ENCODE measurements around the gene MACROD2.

The MACROD2 gene

GRCh38 chr20:15199698-15200097, 1204.4 kb downstream of the MACROD2 start:
- H4K20me1 ChIP-seq (ENCODE audit: low read depth, low read length) = no peaks in the 10 kb centered on the region
- H3K9me2 ChIP-seq (replicated peaks; ENCODE audit: insufficient read depth, low read length) = no peaks in the 10 kb centered on the region
- H3K9me3 ChIP-seq (ENCODE audit: insufficient read depth, low read length) = no peaks in the 10 kb centered on the region
- no peak overlapping the region for H3K4me3 ChIP-seq (ENCODE audit: insufficient read depth, low read length, poor library complexity, severe bottlenecking)
- H2AFZ ChIP-seq (ENCODE audit: low read depth, low read length, severe bottlenecking) = no peak overlapping the region
- no peaks in the 10 kb centered on the region for H3K79me2 ChIP-seq (ENCODE audit: insufficient read depth, low read length)
- TF ChIP-seq CTCF (IDR thresholded peaks at IDR 0.05; ENCODE audit: insufficient read depth, low read length, poor library complexity, severe bottlenecking) = no peak
- no peak for TF ChIP-seq EZH2phosphoT487 (conservative IDR thresholded peaks at IDR 0.05; ENCODE audit: low read length)
- no peak overlapping the region for H3K27ac ChIP-seq (ENCODE audit: low read depth, low read length)
- no peak overlapping the region for H3K4me2 ChIP-seq (ENCODE audit: low read depth, low read length, poor library complexity, severe bottlenecking)
- no peak overlapping the region for H3K9ac ChIP-seq (ENCODE audit: low read length)
- no peaks in the 10 kb centered on the region for H3F3A ChIP-seq (ENCODE audit: insufficient read depth)
- no peaks in the 10 kb centered on the region for H3K36me3 ChIP-seq (ENCODE audit: low read length)
- no peaks in the 10 kb centered on the region for H3K27me3 ChIP-seq (ENCODE audit: low read length)

GRCh38 chr20:15200147-15200565, 1204.8 kb downstream of the MACROD2 start:
- Histone ChIP-seq H2AFZ (ENCODE audit: low read depth, low read length, severe bottlenecking) (no peak overlapping the region), H3K27me3 (ENCODE audit: low read length) (no peaks in the 10 kb centered on the region), H3K9me3 (ENCODE audit: insufficient read depth, low read length) (no peaks in the 10 kb centered on the region), H3K4me3 (ENCODE audit: insufficient read depth, low read length, poor library complexity, severe bottlenecking) (no peak overlapping the region), H3K9me2 (replicated peaks; ENCODE audit: insufficient read depth, low read length) (no peaks in the 10 kb centered on the region), H3K27ac (ENCODE audit: low read depth, low read length) (no peak overlapping the region), H3F3A (ENCODE audit: insufficient read depth) (no peaks in the 10 kb centered on the region), H3K9ac (ENCODE audit: low read length) (no peak overlapping the region), H3K36me3 (ENCODE audit: low read length) (no peaks in the 10 kb centered on the region), H3K4me2 (ENCODE audit: low read depth, low read length, poor library complexity, severe bottlenecking) (no peak overlapping the region), H4K20me1 (ENCODE audit: low read depth, low read length) (no peaks in the 10 kb centered on the region), H3K79me2 (ENCODE audit: insufficient read depth, low read length) (no peaks in the 10 kb centered on the region)
- no peak for TF ChIP-seq CTCF (IDR thresholded peaks at IDR 0.05; ENCODE audit: insufficient read depth, low read length, poor library complexity, severe bottlenecking)
- TF ChIP-seq EZH2phosphoT487 (conservative IDR thresholded peaks at IDR 0.05; ENCODE audit: low read length) = no peak

GRCh38 chr20:15201602-15202001, 1206.3 kb downstream of the MACROD2 start:
- TF ChIP-seq CTCF (IDR thresholded peaks at IDR 0.05; ENCODE audit: insufficient read depth, low read length, poor library complexity, severe bottlenecking) = no peak
- no peak for TF ChIP-seq EZH2phosphoT487 (conservative IDR thresholded peaks at IDR 0.05; ENCODE audit: low read length)
- no peak overlapping the region for H3K27ac ChIP-seq (ENCODE audit: low read depth, low read length)
- H3K36me3 ChIP-seq (ENCODE audit: low read length) = no peaks in the 10 kb centered on the region
- H3K9me3 ChIP-seq (ENCODE audit: insufficient read depth, low read length) = no peaks in the 10 kb centered on the region
- no peak overlapping the region for H3K4me3 ChIP-seq (ENCODE audit: insufficient read depth, low read length, poor library complexity, severe bottlenecking)
- H3K4me2 ChIP-seq (ENCODE audit: low read depth, low read length, poor library complexity, severe bottlenecking) = no peak overlapping the region
- no peaks in the 10 kb centered on the region for H3K27me3 ChIP-seq (ENCODE audit: low read length)
- H3K79me2 ChIP-seq (ENCODE audit: insufficient read depth, low read length) = no peaks in the 10 kb centered on the region
- no peaks in the 10 kb centered on the region for H3K9me2 ChIP-seq (replicated peaks; ENCODE audit: insufficient read depth, low read length)
- no peak overlapping the region for H2AFZ ChIP-seq (ENCODE audit: low read depth, low read length, severe bottlenecking)
- no peaks in the 10 kb centered on the region for H3F3A ChIP-seq (ENCODE audit: insufficient read depth)
- H3K9ac ChIP-seq (ENCODE audit: low read length) = no peak overlapping the region
- H4K20me1 ChIP-seq (ENCODE audit: low read depth, low read length) = no peaks in the 10 kb centered on the region
